AG10803 (cell line): ENCODE results near the gene KRTAP6-2.

Source experiments
- DNase-seq: peaks from one replicate; pipeline ENCODE4 v3.0.0; 2010; ENCODE audit warnings: low read depth
- H3K4me3 ChIP-seq: 2 replicates; pipeline ENCODE4 v1.5.1; 2011; ENCODE audit warnings: mild to moderate bottlenecking, low read length, control low read depth
- CTCF ChIP-seq: conservative IDR thresholded peaks from 2 replicates; pipeline ENCODE4 v1.5.1; 2011; ENCODE audit warnings: mild to moderate bottlenecking, low read length, control low read depth, inconsistent platforms

Gene KRTAP6-2, protein sequence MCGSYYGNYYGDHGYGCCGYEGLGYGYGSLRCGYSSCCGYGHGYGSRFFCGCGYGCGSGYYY

GRCh38 chr21:30598802-30599201 is at the start of gene KRTAP6-2:
Gene KRTAP6-2 (minus strand): TSS chr21:30598902. CDS start chr21:30598874, 28 bp downstream.
- TF ChIP-seq CTCF = no peak
- DNase-seq = no peak
- H3K4me3 ChIP-seq = no peak within 1 kb of the TSS

DNA sequence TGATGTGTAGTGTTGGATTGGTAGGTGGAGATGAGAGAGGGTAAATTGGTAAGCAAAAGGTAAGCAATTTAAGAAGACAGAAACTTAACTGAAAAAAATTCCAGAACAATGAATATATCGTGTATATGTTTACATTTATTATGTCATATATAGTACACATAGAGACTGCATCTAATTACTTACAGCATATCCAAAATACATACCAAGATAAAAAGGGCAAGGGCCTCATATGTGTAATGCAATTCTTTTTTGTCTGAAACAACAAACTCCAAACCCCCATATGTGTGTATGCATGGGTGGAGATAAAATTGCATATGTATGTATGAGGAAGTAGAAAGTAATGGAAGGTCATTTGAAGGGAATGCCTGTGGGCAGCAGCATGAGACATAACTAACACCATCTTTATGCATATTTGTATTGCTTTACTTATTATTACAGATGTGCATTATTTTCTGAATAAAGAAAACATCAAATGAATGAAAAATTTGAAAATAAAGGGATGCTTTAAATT is 48.3 kb upstream of the KRTAP6-2 start:
- no peak overlapping the region for H3K4me3 ChIP-seq
- DNase-seq = no peak
- TF ChIP-seq CTCF = no peak

- no peak for DNase-seq
- TF ChIP-seq CTCF = no peak
- no peak within 1 kb of the TSS for H3K4me3 ChIP-seq
These were observed 43.9 kb upstream of the KRTAP6-2 start, which contains the start of gene KRTAP20-3 for GRCh38 chr21:30642564-30642963. Gene KRTAP20-3 (plus strand): TSS chr21:30642864.

DNA sequence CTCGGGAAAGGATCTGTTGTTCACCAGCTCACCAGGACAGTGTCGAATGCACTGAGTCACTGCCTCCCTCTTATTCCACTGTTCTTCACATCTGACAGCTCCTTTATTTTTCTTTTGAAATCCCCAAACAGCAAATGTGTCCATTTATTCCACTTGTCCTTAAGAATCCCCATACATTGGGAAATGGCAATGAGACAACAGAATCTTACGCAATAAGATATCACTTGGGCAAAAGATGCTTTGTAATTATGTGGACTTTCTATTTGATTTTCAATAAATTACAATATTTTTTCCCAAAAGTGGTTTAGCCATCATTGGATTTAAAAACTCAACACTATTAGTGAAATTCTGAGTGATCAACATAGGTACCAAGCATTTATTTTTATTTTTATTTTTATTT is 40.0 kb upstream of the KRTAP6-2 start:
- TF ChIP-seq CTCF = no peak
- no peak for DNase-seq
- no peak overlapping the region for H3K4me3 ChIP-seq

DNA sequence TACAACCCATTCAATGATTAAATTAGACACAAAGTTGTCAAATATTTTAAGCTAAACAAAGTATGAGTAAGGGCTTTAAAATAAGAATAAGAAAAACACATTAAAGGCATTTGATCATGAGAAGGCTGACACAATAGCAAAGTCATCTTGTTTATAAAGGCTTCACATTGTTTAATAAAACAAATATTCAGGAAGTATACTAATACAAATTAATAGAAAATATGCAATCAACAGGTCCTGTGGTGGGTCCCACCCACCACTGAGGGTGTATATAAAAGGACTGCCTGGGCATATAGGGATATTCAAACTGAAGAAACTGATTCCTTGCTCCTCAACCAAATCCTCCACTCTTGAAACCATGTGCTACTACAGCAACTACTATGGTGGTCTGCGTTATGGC is 36.2 kb upstream of the KRTAP6-2 start, which contains the start of gene KRTAP20-2:
TSS of gene KRTAP20-2 (plus strand) at position 301 of the 400 bp plus-strand sequence. CDS start at position 359, 58 bp downstream.
- TF ChIP-seq CTCF = no peak
- no peak within 1 kb of the TSS for H3K4me3 ChIP-seq
- no peak for DNase-seq

DNA sequence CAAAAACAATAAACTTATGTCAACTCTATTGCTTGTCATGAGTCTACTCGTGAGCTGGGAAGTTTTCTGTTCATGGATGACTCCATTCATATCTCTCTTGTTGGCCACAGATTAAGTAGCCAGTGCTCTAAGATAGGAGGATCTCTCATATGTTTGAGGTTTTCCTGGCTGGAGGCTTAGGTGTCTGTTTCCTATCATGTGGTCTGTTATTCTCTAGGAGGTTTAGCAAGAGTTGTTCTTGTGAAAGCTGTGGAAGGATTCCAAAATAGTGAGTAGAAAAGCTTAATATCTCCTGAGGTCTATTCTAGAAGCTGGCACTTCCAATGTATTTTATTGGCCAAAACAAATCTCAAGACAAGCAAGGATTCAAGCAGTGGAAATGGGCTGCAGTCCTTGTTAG is 30.5 kb upstream of the KRTAP6-2 start:
- no peak for TF ChIP-seq CTCF
- DNase-seq = no peak
- no peak overlapping the region for H3K4me3 ChIP-seq

DNA sequence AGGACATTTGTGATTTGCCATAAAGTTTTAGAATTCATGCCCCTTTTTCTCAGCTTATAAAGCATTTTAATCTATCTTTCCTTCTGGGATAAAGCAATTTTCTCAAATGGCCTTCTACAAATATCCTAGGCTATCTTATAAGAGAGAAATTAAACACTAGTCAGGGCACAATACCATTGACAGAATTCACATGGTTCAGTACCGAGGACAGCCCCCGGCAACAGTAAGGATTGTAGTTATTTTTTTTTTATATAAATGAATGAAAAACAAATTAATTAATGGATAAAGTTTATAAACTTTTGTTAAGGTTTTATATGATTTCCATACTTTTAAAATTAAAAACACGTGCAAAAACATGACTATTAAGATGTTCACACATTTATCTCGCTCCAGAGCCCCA is 29.4 kb upstream of the KRTAP6-2 start:
- no peak for TF ChIP-seq CTCF
- H3K4me3 ChIP-seq = no peak overlapping the region
- no peak for DNase-seq
